GM12864 (cell line): Measurements from ENCODE around the gene SEMA5A.

Experiments
- DNase-seq: peaks from one replicate; pipeline ENCODE4 v3.0.0-alpha.2; 2011; ENCODE audit warnings: low read depth
- H3K4me3 ChIP-seq: 2 replicates; pipeline ENCODE4 v1.5.1; 2011; ENCODE audit warnings: mild to moderate bottlenecking, low read depth, low read length, control low read depth
- TF ChIP-seq, protein P1 (sequence below): IDR thresholded peaks from 2 replicates; pipeline ENCODE4 v1.5.1; 2011; ENCODE audit warnings: low read depth, mild to moderate bottlenecking, moderate library complexity, low read length, control low read depth, inconsistent platforms; ENCODE audit errors: missing control alignments

The SEMA5A gene

GRCh38 chr5:9103290-9103689 lies 442.6 kb downstream of the SEMA5A start:
- TF ChIP-seq, protein P1, sequence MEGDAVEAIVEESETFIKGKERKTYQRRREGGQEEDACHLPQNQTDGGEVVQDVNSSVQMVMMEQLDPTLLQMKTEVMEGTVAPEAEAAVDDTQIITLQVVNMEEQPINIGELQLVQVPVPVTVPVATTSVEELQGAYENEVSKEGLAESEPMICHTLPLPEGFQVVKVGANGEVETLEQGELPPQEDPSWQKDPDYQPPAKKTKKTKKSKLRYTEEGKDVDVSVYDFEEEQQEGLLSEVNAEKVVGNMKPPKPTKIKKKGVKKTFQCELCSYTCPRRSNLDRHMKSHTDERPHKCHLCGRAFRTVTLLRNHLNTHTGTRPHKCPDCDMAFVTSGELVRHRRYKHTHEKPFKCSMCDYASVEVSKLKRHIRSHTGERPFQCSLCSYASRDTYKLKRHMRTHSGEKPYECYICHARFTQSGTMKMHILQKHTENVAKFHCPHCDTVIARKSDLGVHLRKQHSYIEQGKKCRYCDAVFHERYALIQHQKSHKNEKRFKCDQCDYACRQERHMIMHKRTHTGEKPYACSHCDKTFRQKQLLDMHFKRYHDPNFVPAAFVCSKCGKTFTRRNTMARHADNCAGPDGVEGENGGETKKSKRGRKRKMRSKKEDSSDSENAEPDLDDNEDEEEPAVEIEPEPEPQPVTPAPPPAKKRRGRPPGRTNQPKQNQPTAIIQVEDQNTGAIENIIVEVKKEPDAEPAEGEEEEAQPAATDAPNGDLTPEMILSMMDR: no peak

DNA sequence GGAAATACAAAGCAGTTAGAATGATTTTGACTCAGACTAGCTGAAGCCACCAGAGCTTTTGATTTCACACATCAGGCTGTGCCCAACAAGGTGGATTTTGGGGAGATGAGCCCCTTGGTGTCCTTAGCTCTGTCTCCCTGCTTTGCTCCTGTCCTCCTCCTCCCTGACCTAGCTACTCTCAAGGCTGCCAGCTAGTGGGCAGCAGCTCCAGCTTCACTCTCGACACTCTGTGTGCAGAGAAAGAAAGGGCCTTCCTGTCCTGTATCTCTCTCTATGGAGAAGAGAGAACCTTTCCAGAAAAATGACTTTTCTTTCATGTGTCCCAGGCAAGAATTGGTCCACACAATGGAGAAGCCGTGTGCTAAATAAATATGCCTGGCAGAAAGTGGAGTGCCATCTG lies 446.2 kb downstream of the SEMA5A start:
- DNase-seq: no peak
- H3K4me3 ChIP-seq: no peak overlapping the region
- TF ChIP-seq, protein P1: peak; percentile 10

More at GRCh38 chr5:9103290-9103689, 442.6 kb downstream of the SEMA5A start:
- no peak overlapping the region for H3K4me3 ChIP-seq
- no peak for DNase-seq

DNA sequence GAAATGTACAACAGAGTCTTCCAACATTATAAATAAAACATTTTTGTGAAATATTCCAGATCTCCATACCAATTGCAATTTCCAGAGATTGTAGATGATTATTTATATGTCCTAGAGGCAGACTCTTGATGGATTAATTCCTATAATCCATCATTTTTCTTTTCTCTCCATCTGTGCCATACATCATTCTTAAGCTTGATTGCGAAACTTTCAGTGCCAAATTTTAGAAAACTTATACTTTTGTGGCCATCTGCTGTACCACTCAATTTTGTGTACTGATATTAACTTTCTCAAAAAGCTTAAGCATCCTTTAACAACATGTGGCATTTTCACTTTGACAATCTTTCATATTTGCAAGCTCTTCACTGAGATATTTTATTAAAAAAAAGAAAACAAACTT lies 446.9 kb downstream of the SEMA5A start:
- H3K4me3 ChIP-seq: no peak overlapping the region
- no peak for DNase-seq
- TF ChIP-seq, protein P1: no peak

DNA sequence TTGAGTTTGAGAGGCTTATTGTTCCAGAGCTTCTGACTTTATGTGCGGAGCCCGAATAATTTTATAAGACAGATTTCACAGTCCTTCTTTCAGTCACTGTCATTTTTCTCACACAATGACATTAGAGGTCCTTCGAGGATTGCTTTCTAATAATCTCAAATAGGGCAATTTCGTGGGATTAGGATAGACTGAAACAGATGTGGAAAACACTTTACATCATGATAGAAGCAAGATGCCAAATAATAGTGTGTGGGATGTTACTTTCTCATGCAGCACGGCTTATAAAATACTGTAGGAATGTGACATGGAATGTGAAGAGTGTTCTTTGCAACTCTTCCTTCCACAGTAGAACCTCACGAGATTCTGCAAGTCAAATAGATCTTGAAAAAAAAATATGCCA lies 451.3 kb downstream of the SEMA5A start:
- TF ChIP-seq, protein P1: no peak
- no peak for DNase-seq
- no peak overlapping the region for H3K4me3 ChIP-seq

DNA sequence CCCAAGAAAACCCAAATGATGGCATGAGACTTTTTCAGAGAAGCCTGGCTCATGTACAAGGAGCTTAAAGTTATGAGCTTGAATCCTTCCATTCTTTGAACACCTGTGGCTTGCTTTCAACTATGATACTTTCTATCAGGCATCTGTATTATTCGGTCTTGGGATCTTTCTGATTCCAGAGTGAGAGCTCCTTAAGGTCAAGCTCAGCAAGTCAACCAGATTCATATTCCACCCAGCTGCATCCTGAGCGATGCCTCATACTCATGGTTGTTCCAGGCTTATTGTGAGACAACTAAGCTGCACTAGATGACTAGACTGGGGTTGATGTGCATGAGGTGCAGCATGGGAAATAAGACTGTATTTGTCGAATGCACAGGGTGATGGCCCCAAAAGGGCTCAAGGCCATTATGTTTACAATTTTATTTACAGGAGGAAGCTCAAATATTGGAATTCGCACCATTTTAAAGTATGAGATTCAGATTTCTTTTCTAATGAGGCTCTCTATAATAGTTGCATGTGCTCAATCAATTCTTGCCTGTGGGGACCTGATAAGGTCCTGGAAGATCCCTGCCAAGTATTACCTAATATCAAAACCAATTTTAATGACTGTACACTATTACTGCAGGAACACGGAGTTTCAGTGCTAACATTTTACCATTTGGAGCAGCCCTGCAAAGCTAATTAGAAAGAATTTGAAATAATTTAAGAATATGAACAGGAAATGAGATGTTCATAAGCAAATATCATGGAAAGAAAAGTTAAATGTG lies 453.8 kb downstream of the SEMA5A start:
- TF ChIP-seq, protein P1: no peak
- no peak overlapping the region for H3K4me3 ChIP-seq
- DNase-seq: no peak

DNA sequence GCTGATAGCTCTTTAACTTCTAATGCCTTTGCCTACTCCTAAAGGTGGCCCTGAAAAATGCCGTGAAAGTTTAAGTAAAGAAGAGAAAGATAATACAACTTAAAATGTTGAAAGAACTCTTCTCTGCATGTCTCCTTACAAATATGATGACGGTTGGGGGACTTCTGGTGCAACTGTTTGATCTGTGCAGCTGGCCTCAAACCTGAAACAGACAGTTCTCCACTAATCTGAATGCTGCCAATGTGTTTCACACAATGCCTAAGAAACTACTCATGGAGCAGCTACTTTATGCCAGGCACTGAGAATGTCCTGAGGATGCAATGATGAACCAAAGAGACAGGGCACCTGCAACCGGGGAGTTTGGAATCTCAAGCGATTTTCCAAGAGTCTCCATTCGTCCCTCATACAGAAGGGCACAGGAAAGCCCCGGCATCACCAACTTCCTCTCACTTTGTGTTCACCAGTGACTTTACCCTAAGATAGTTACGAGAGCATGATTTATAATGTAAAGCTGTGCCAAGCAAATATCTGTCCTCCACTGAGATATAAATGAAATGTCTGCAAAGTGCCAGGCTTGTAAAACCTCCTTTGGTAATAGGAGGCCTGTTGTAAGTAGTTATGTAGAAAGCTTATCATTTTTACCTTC lies 455.4 kb downstream of the SEMA5A start:
- no peak for DNase-seq
- no peak overlapping the region for H3K4me3 ChIP-seq
- TF ChIP-seq, protein P1: no peak
